Hepatocyte (in vitro differentiated cells): ENCODE measurements around the gene PPIL3.

Experiments used
- CTCF ChIP-seq: fragments of 200-600 bp; sonication (generic); IDR thresholded peaks from 2 replicates; pipeline ENCODE4 v1.5.1; 2016; ENCODE audit warnings: antibody characterized with exemption, mild to moderate bottlenecking; ENCODE audit not compliant: poor library complexity
- EZH2 ChIP-seq: fragments of 200-600 bp; sonication (generic); IDR thresholded peaks from 2 replicates; pipeline ENCODE4 v1.6.1; 2016; ENCODE audit warnings: antibody characterized with exemption, mild to moderate bottlenecking, borderline replicate concordance
- EZH2phosphoT487 ChIP-seq: fragments of 200-600 bp; sonication (generic); IDR thresholded peaks from one replicate; pipeline ENCODE4 v1.6.1; 2018; ENCODE audit warnings: antibody characterized with exemption, mild to moderate bottlenecking, low read depth, moderate library complexity; ENCODE audit not compliant: unreplicated experiment, severe bottlenecking

GRCh38 chr2:200856806-200857205 is 32.1 kb downstream of the PPIL3 start:
- no peak for TF ChIP-seq CTCF
- TF ChIP-seq EZH2, result no peak
- no peak for TF ChIP-seq EZH2phosphoT487
